WTC11 (cell line): ENCODE data around the gene DYNC2LI1. TPM values are rescaled to one million over a fixed set of nuclear protein-coding genes. Genes with fewer than 3 reads are reported as not detected.

Experiments
- ATAC-seq: fragments of 200-7000 bp; cut with Tn5 transposase; 2 replicates; pipeline ENCODE4 v1.10.0; 2021; ENCODE audit warnings: mild to moderate bottlenecking, moderate library complexity
- CTCF ChIA-PET: fragments of 300-600 bp; sonication (Branson Sonifier 250); formaldehyde crosslinking; loops from one replicate; lab custom pipeline; 2021; ENCODE audit warnings: antibody characterized with exemption; lab: Charles Lee
- POLR2A ChIA-PET: fragments of 350-600 bp; sonication (Branson Sonifier 250); formaldehyde crosslinking; loops from one replicate; lab custom pipeline; 2021; ENCODE audit warnings: antibody characterized with exemption; lab: Charles Lee
- DNase-seq: peaks from one replicate; pipeline ENCODE4 v3.0.0; 2021; ENCODE audit warnings: low spot score
- H3K27ac Mint-ChIP-seq: 2 replicates; pipeline ENCODE4 v1.8.0; 2021; ENCODE audit warnings: mixed read lengths
- H3K27me3 Mint-ChIP-seq: 2 replicates; pipeline ENCODE4 v1.8.0; 2021; ENCODE audit warnings: low read depth, mild to moderate bottlenecking, moderate library complexity, mixed read lengths
- H3K36me3 Mint-ChIP-seq: 2 replicates; pipeline ENCODE4 v1.8.0; 2021; ENCODE audit warnings: mixed read lengths
- H3K4me1 Mint-ChIP-seq: 2 replicates; pipeline ENCODE4 v1.8.0; 2022; ENCODE audit warnings: mixed read lengths
- H3K4me3 Mint-ChIP-seq: 2 replicates; pipeline ENCODE4 v1.8.0; 2021; ENCODE audit warnings: mild to moderate bottlenecking, moderate library complexity, mixed read lengths
- H3K9me3 Mint-ChIP-seq: 2 replicates; pipeline ENCODE4 v1.8.0; 2021; ENCODE audit warnings: mixed read lengths
- ATF6 ChIP-seq: sonication (generic); formaldehyde crosslinking; IDR thresholded peaks from 2 replicates; pipeline ENCODE4 v1.8.1; 2023; ENCODE audit warnings: mild to moderate bottlenecking, missing genetic modification reagents
- ESRRA ChIP-seq: sonication (generic); formaldehyde crosslinking; IDR thresholded peaks from 2 replicates; pipeline ENCODE4 v1.8.1; 2022; ENCODE audit warnings: mild to moderate bottlenecking, missing genetic modification reagents, borderline replicate concordance
- GRHL2 ChIP-seq: fragments of 250-450 bp; sonication (Bioruptor Pico); IDR thresholded peaks from 2 replicates; pipeline ENCODE4 v1.8.0; 2022; ENCODE audit warnings: mild to moderate bottlenecking, moderate library complexity; ENCODE audit not compliant: insufficient replicate concordance, severe bottlenecking
- GTF2I ChIP-seq: fragments of 250-450 bp; sonication (Bioruptor Pico); conservative IDR thresholded peaks from 2 replicates; pipeline ENCODE4 v1.4.0; 2021; ENCODE audit warnings: mild to moderate bottlenecking
- HMGXB4 ChIP-seq: sonication (generic); formaldehyde crosslinking; IDR thresholded peaks from 2 replicates; pipeline ENCODE4 v1.8.1; 2023; ENCODE audit warnings: mild to moderate bottlenecking, moderate library complexity, missing genetic modification reagents
- JUN ChIP-seq: sonication (generic); formaldehyde crosslinking; IDR thresholded peaks from 2 replicates; pipeline ENCODE4 v1.8.0; 2023; ENCODE audit warnings: mild to moderate bottlenecking, missing genetic modification reagents
- MAX ChIP-seq: sonication (generic); formaldehyde crosslinking; IDR thresholded peaks from 2 replicates; pipeline ENCODE4 v1.8.0; 2022; ENCODE audit warnings: mild to moderate bottlenecking, missing genetic modification reagents
- MYBL2 ChIP-seq: sonication (generic); formaldehyde crosslinking; IDR thresholded peaks from 2 replicates; pipeline ENCODE4 v1.8.1; 2023; ENCODE audit warnings: mild to moderate bottlenecking, moderate library complexity, missing genetic modification reagents
- NR1H2 ChIP-seq: sonication (generic); formaldehyde crosslinking; IDR thresholded peaks from 2 replicates; pipeline ENCODE4 v1.9.0; 2021; ENCODE audit warnings: mild to moderate bottlenecking, moderate library complexity, missing genetic modification reagents
- NR3C1 ChIP-seq: sonication (generic); formaldehyde crosslinking; conservative IDR thresholded peaks from 2 replicates; pipeline ENCODE4 v1.8.1; 2023; ENCODE audit warnings: low read depth, mild to moderate bottlenecking, missing genetic modification reagents
- PRRX2 ChIP-seq: fragments of 250-450 bp; sonication (Bioruptor Pico); IDR thresholded peaks from 2 replicates; pipeline ENCODE4 v1.8.0; 2021; ENCODE audit warnings: mild to moderate bottlenecking
- SMAD3 ChIP-seq: sonication (generic); formaldehyde crosslinking; IDR thresholded peaks from 2 replicates; pipeline ENCODE4 v1.8.0; 2022; ENCODE audit warnings: missing genetic modification reagents, mild to moderate bottlenecking, borderline replicate concordance
- STAT6 ChIP-seq: sonication (generic); formaldehyde crosslinking; conservative IDR thresholded peaks from 2 replicates; pipeline ENCODE4 v1.8.1; 2023; ENCODE audit warnings: mild to moderate bottlenecking, low read depth, missing genetic modification reagents, moderate library complexity
- TEAD4 ChIP-seq: sonication (generic); formaldehyde crosslinking; IDR thresholded peaks from 2 replicates; pipeline ENCODE4 v1.8.0; 2022; ENCODE audit warnings: mild to moderate bottlenecking, missing genetic modification reagents
- ZBTB21 ChIP-seq: sonication (generic); formaldehyde crosslinking; IDR thresholded peaks from 2 replicates; pipeline ENCODE4 v1.8.1; 2023; ENCODE audit warnings: mild to moderate bottlenecking, missing genetic modification reagents, borderline replicate concordance
- ZNF232 ChIP-seq: sonication (generic); formaldehyde crosslinking; IDR thresholded peaks from 2 replicates; pipeline ENCODE4 v1.8.0; 2022; ENCODE audit warnings: mild to moderate bottlenecking, missing genetic modification reagents
- ZNF396 ChIP-seq: fragments of 250-450 bp; sonication (Bioruptor Pico); IDR thresholded peaks from 2 replicates; pipeline ENCODE4 v1.8.0; 2021; ENCODE audit warnings: mild to moderate bottlenecking, moderate library complexity, borderline replicate concordance
- total RNA-seq: library from RNA; stranded (reverse); gene quantifications from 3 replicates; pipeline ENCODE4 v1.2.3, GENCODE V29; 2021
- TF ChIP-seq, protein P1 (sequence below): sonication (generic); formaldehyde crosslinking; IDR thresholded peaks from 2 replicates; pipeline ENCODE4 v1.8.0; 2023; ENCODE audit warnings: missing genetic modification reagents
- TF ChIP-seq, protein P2 (sequence below): fragments of 200-600 bp; IDR thresholded peaks from 2 replicates; pipeline ENCODE4 v1.8.0; 2022; ENCODE audit warnings: antibody characterized with exemption

Gene DYNC2LI1
- total RNA-seq, 1 experiment from 2014 or later: 7.0 TPM

GRCh38 chr2:43802135-43802534 lies 28.3 kb downstream of the DYNC2LI1 start (continued):
- TF ChIP-seq, protein P1, sequence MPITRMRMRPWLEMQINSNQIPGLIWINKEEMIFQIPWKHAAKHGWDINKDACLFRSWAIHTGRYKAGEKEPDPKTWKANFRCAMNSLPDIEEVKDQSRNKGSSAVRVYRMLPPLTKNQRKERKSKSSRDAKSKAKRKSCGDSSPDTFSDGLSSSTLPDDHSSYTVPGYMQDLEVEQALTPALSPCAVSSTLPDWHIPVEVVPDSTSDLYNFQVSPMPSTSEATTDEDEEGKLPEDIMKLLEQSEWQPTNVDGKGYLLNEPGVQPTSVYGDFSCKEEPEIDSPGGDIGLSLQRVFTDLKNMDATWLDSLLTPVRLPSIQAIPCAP (CRISPR knock-in tag): no peak

GRCh38 chr2:43803113-43803512 lies 29.3 kb downstream of the DYNC2LI1 start:
- H3K27me3 Mint-ChIP-seq: no peaks in the 10 kb centered on the region
- no peaks in the 10 kb centered on the region for H3K36me3 Mint-ChIP-seq
- POLR2A ChIA-PET: no interaction called here
- DNase-seq: no peak
- H3K4me3 Mint-ChIP-seq: no peak overlapping the region
- no peak for ATAC-seq
- no peaks in the 10 kb centered on the region for H3K9me3 Mint-ChIP-seq
- CTCF ChIA-PET: no interaction called here
- H3K4me1 Mint-ChIP-seq: no peaks in the 10 kb centered on the region
- TF ChIP-seq TEAD4 (CRISPR knock-in tag) (no peak), MAX (CRISPR knock-in tag) (no peak), JUN (CRISPR knock-in tag) (no peak), GTF2I (CRISPR knock-in tag) (no peak), HMGXB4 (CRISPR knock-in tag) (no peak), PRRX2 (CRISPR knock-in tag) (no peak)
- H3K27ac Mint-ChIP-seq: no peak overlapping the region

GRCh38 chr2:43806719-43807031 lies 32.8 kb downstream of the DYNC2LI1 start:
- no peak overlapping the region for H3K4me3 Mint-ChIP-seq
- no peaks in the 10 kb centered on the region for H3K4me1 Mint-ChIP-seq
- H3K36me3 Mint-ChIP-seq: no peaks in the 10 kb centered on the region
- POLR2A ChIA-PET: no interaction called here
- H3K27me3 Mint-ChIP-seq: no peaks in the 10 kb centered on the region
- DNase-seq (no peak), ATAC-seq (no peak)
- no peak overlapping the region for H3K27ac Mint-ChIP-seq
- no peak for TF ChIP-seq ESRRA (CRISPR knock-in tag)
- no peak for TF ChIP-seq ATF6 (CRISPR knock-in tag)
- no peak for TF ChIP-seq ZNF232 (CRISPR knock-in tag)
- TF ChIP-seq ZNF396: no peak
- TF ChIP-seq ZBTB21 (CRISPR knock-in tag): no peak
- TF ChIP-seq NR3C1 (CRISPR knock-in tag): no peak
- TF ChIP-seq, protein P1 (CRISPR knock-in tag): no peak
- TF ChIP-seq SMAD3 (CRISPR knock-in tag): no peak
- no peak for TF ChIP-seq NR1H2 (CRISPR knock-in tag)
- TF ChIP-seq, protein P2, sequence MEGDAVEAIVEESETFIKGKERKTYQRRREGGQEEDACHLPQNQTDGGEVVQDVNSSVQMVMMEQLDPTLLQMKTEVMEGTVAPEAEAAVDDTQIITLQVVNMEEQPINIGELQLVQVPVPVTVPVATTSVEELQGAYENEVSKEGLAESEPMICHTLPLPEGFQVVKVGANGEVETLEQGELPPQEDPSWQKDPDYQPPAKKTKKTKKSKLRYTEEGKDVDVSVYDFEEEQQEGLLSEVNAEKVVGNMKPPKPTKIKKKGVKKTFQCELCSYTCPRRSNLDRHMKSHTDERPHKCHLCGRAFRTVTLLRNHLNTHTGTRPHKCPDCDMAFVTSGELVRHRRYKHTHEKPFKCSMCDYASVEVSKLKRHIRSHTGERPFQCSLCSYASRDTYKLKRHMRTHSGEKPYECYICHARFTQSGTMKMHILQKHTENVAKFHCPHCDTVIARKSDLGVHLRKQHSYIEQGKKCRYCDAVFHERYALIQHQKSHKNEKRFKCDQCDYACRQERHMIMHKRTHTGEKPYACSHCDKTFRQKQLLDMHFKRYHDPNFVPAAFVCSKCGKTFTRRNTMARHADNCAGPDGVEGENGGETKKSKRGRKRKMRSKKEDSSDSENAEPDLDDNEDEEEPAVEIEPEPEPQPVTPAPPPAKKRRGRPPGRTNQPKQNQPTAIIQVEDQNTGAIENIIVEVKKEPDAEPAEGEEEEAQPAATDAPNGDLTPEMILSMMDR: no peak
- TF ChIP-seq GRHL2 (CRISPR knock-in tag): no peak
- no peak for TF ChIP-seq STAT6 (CRISPR knock-in tag)
- TF ChIP-seq MYBL2: no peak
- CTCF ChIA-PET: interaction anchor here (1.3 kb wide), 1 partner anchor 202 kb away, joined by 3 read pairs; no protein-coding TSS in a partner anchor
- no peaks in the 10 kb centered on the region for H3K9me3 Mint-ChIP-seq
